ENCODE data around the gene ARHGEF11. TPM values are rescaled to one million over a fixed set of nuclear protein-coding genes. Genes with fewer than 3 reads are reported as not detected.

Gene ARHGEF11
- total RNA-seq, 1 experiment from 2014 or later = 36.8 TPM

- DNase-seq (ENCODE audit: extremely low read depth, low read depth) = no peak
These were observed 44.2 kb downstream of the ARHGEF11 start for GRCh38 chr1:157001304-157001703.

- no peak for DNase-seq (ENCODE audit: extremely low read depth, low read depth)
These were observed 44.9 kb downstream of the ARHGEF11 start for GRCh38 chr1:157000686-157001085.

- DNase-seq (ENCODE audit: extremely low read depth, low read depth) = no peak
These were observed 45.8 kb downstream of the ARHGEF11 start for GRCh38 chr1:156999596-157000320.

GRCh38 chr1:156998840-156999500 is 46.6 kb downstream of the ARHGEF11 start:
- no peak for DNase-seq (ENCODE audit: extremely low read depth, low read depth)

- DNase-seq (ENCODE audit: extremely low read depth, low read depth) = no peak
These were observed 47.2 kb downstream of the ARHGEF11 start for GRCh38 chr1:156998301-156998700.

- no peak for DNase-seq (ENCODE audit: extremely low read depth, low read depth)
These were observed 50.1 kb downstream of the ARHGEF11 start for GRCh38 chr1:156995412-156995811.

GRCh38 chr1:156994277-156994676 is 51.3 kb downstream of the ARHGEF11 start:
- DNase-seq (ENCODE audit: extremely low read depth, low read depth) = no peak

GRCh38 chr1:156993426-156994147 is 52.0 kb downstream of the ARHGEF11 start:
- no peak for DNase-seq (ENCODE audit: extremely low read depth, low read depth)

- DNase-seq (ENCODE audit: extremely low read depth, low read depth) = no peak
These were observed 53.3 kb downstream of the ARHGEF11 start for GRCh38 chr1:156992215-156992614.

GRCh38 chr1:156987715-156988114 is 57.8 kb downstream of the ARHGEF11 start:
- DNase-seq (ENCODE audit: extremely low read depth, low read depth) = no peak

- no peak for DNase-seq (ENCODE audit: extremely low read depth, low read depth)
These were observed 65.0 kb downstream of the ARHGEF11 start for GRCh38 chr1:156980551-156980950.

- DNase-seq (ENCODE audit: extremely low read depth, low read depth) = no peak
These were observed 70.5 kb downstream of the ARHGEF11 start for GRCh38 chr1:156975084-156975483.

- DNase-seq (ENCODE audit: extremely low read depth, low read depth) = no peak
These were observed 72.1 kb downstream of the ARHGEF11 start for GRCh38 chr1:156973417-156973816.

GRCh38 chr1:156970017-156970416 is 75.5 kb downstream of the ARHGEF11 start:
- DNase-seq (ENCODE audit: extremely low read depth, low read depth) = no peak

GRCh38 chr1:156969496-156969895 is 76.0 kb downstream of the ARHGEF11 start:
- DNase-seq (ENCODE audit: extremely low read depth, low read depth) = no peak

- DNase-seq (ENCODE audit: extremely low read depth, low read depth) = no peak
These were observed 81.1 kb downstream of the ARHGEF11 start for GRCh38 chr1:156964441-156964840.

- no peak for DNase-seq (ENCODE audit: extremely low read depth, low read depth)
These were observed 81.9 kb downstream of the ARHGEF11 start for GRCh38 chr1:156963621-156964020.

- DNase-seq (ENCODE audit: extremely low read depth, low read depth) = no peak
These were observed 83.8 kb downstream of the ARHGEF11 start for GRCh38 chr1:156961709-156962108.

- DNase-seq (ENCODE audit: extremely low read depth, low read depth) = no peak
These were observed 85.6 kb downstream of the ARHGEF11 start for GRCh38 chr1:156959925-156960324.

GRCh38 chr1:156959414-156959813 is 86.1 kb downstream of the ARHGEF11 start:
- no peak for DNase-seq (ENCODE audit: extremely low read depth, low read depth)

GRCh38 chr1:156958247-156958714 is 87.3 kb downstream of the ARHGEF11 start:
- DNase-seq (ENCODE audit: extremely low read depth, low read depth) = no peak

- no peak for DNase-seq (ENCODE audit: extremely low read depth, low read depth)
These were observed 87.9 kb downstream of the ARHGEF11 start for GRCh38 chr1:156957634-156958033.

All from NCI-H460 (cell line).